ENCODE results near the gene PLPPR2. TPM values are rescaled to one million over a fixed set of nuclear protein-coding genes. Genes with fewer than 3 reads are reported as not detected.

The PLPPR2 gene
- total and polyA plus RNA-seq, 2 of the 4 experiments (the other 2 are of a cell fraction), result 3.9 to 45.2 TPM

DNA sequence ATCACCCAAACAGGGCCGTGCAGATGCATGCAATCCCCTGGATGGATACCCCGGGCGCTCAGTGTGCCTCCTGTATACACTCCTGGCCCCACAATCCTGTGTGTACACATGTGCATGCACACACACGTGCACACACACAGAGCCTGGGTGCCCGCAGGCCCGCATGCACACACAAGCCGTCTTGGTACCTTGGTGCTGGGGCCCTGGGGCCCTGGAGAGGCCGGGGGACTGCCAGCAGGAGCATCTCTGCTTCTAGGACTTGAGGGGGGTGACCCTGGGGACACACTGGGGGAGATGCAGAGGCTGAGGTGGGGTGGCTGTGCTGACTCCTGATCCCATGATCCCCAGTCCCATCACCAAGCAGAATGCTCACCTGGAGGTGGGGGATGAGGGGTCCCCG is 44.4 kb downstream of the PLPPR2 start:
- no peak overlapping the region for H3K18ac ChIP-seq (ENCODE audit: low read depth, low read length)
- H3K9ac ChIP-seq (ENCODE audit: low read depth, low read length), result no peak overlapping the region
- no peak overlapping the region for H2BK20ac ChIP-seq (ENCODE audit: low read depth, low read length)
- H4K20me1 ChIP-seq (ENCODE audit: insufficient read depth, low read length), result no peaks in the 10 kb centered on the region
- H3K9me3 ChIP-seq (ENCODE audit: control insufficient read depth, insufficient read depth, low read length), result no peaks in the 10 kb centered on the region
- no peak overlapping the region for H2AK9ac ChIP-seq (replicated peaks; ENCODE audit: low read depth, low read length, poor library complexity)
- no peaks in the 10 kb centered on the region for H3K36me3 ChIP-seq (ENCODE audit: control insufficient read depth, insufficient read depth, low read length)
- H3K4ac ChIP-seq (ENCODE audit: low read depth, low read length), result no peak overlapping the region
- H3K79me1 ChIP-seq (ENCODE audit: low read depth in 1 of 2, low read length in 2 of 2), result no peaks in the 10 kb centered on the region
- H3K4me1 ChIP-seq (ENCODE audit: control insufficient read depth, insufficient read depth, low read length), result no peaks in the 10 kb centered on the region
- no peak overlapping the region for H3K56ac ChIP-seq (ENCODE audit: extremely low read depth, insufficient read depth, low read length)
- no peak overlapping the region for H3K4me2 ChIP-seq (ENCODE audit: low read depth, low read length)
- intact Hi-C loops (cut with micrococcal nuclease) (no loop called here), in situ Hi-C loops (cut with MboI; ENCODE audit: low sequenced_read_pairs) (no loop called here), dilution Hi-C loops (cut with HindIII; ENCODE audit: low sequenced_read_pairs, unreplicated experiment) (no loop called here)
- H2BK15ac ChIP-seq (ENCODE audit: low read depth, low read length), result no peak overlapping the region
- ChIA-PET POLR2A (ENCODE audit: unreplicated experiment) (no interaction called here), CTCF (no interaction called here)
- no peak overlapping the region for H3K14ac ChIP-seq (replicated peaks; ENCODE audit: low read depth, low read length)
- H3K27ac ChIP-seq (ENCODE audit: insufficient read depth, low read length), result no peak overlapping the region
- 85% methylated on average over 5 of the region's 9 CpGs; no CpG with 5 or more reads in 1 of the 2 experiments for WGBS, 2 experiments (ENCODE audit: extremely low coverage in 2 of 2, insufficient read length in 1 of 2)
- peaks cover 3% of the 10 kb centered on the region; the same call in 1 of the 2 replicates for H3K9me1 ChIP-seq (ENCODE audit: insufficient read depth, low read length)
- no peak overlapping the region for H2BK120ac ChIP-seq (ENCODE audit: low read depth, low read length)
- H3K4me3 ChIP-seq (ENCODE audit: insufficient read depth, low read depth, low read length), result no peak overlapping the region
- no peaks in the 10 kb centered on the region for H3K27me3 ChIP-seq (ENCODE audit: control insufficient read depth, insufficient read depth, low read length)
- H4K91ac ChIP-seq (ENCODE audit: insufficient read depth, low read depth, low read length), result no peak overlapping the region
- no peak overlapping the region for H2AFZ ChIP-seq (replicated peaks; ENCODE audit: low read length, poor library complexity)
- TF ChIP-seq SMC3 (IDR thresholded peaks at IDR 0.05; ENCODE audit: low read depth, low read length), result no peak
- TF ChIP-seq RCOR1 (IDR thresholded peaks at IDR 0.05; ENCODE audit: insufficient replicate concordance, low read length), result no peak
- no peak for TF ChIP-seq NFE2L2 (IDR thresholded peaks at IDR 0.05; ENCODE audit: low read depth, low read length)
- TF ChIP-seq POLR2A (IDR thresholded peaks at IDR 0.05; ENCODE audit: low read depth, low read length), result no peak
- TF ChIP-seq MAZ (IDR thresholded peaks at IDR 0.05; ENCODE audit: borderline replicate concordance, low read depth, low read length), result no peak
- no peak for TF ChIP-seq MAFK (IDR thresholded peaks at IDR 0.05; ENCODE audit: low read depth, low read length)
- TF ChIP-seq RAD21 (IDR thresholded peaks at IDR 0.05; ENCODE audit: low read length), result no peak
- TF ChIP-seq, protein P1, sequence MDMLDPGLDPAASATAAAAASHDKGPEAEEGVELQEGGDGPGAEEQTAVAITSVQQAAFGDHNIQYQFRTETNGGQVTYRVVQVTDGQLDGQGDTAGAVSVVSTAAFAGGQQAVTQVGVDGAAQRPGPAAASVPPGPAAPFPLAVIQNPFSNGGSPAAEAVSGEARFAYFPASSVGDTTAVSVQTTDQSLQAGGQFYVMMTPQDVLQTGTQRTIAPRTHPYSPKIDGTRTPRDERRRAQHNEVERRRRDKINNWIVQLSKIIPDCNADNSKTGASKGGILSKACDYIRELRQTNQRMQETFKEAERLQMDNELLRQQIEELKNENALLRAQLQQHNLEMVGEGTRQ (IDR thresholded peaks at IDR 0.05; ENCODE audit: low read depth, low read length), result no peak
- no peak for TF ChIP-seq ELK1 (IDR thresholded peaks at IDR 0.05; ENCODE audit: borderline replicate concordance, low read depth, low read length)
- TF ChIP-seq CEBPB (IDR thresholded peaks at IDR 0.05; ENCODE audit: low read depth, low read length), result no peak
- TF ChIP-seq MXI1 (IDR thresholded peaks at IDR 0.05; ENCODE audit: borderline replicate concordance, low read depth, low read length), result no peak
- TF ChIP-seq FOS (IDR thresholded peaks at IDR 0.05; ENCODE audit: low read depth, low read length), result no peak
- BruUV-seq (replicated peaks), result no TSS peak
- DNase-seq, result no peak
- no peak for ATAC-seq (ENCODE audit: low read depth)
- H4K5ac ChIP-seq (ENCODE audit: low read depth, low read length), result no peak overlapping the region
- no peak overlapping the region for H2BK5ac ChIP-seq (ENCODE audit: low read depth, low read length, poor library complexity, severe bottlenecking)
- H2AK5ac ChIP-seq (ENCODE audit: low read depth, low read length), result no peak overlapping the region
- no peak overlapping the region for H4K8ac ChIP-seq (ENCODE audit: low read depth in 2 of 2, low read length in 2 of 2)
- no peak overlapping the region for H3K23ac ChIP-seq (ENCODE audit: low read depth, low read length)
